MM.1S (cell line): ENCODE measurements around the gene ADAMTSL2.

Source experiments
- CTCF ChIP-seq: fragments of 300-600 bp; sonication (generic); IDR thresholded peaks from 2 replicates; pipeline ENCODE4 v1.5.1; 2016; ENCODE audit warnings: antibody characterized with exemption, low read length, mixed read lengths
- EZH2 ChIP-seq: fragments of 300-600 bp; sonication (generic); optimal IDR thresholded peaks from 2 replicates; pipeline ENCODE3; 2017; ENCODE audit warnings: low read depth, mild to moderate bottlenecking, antibody characterized with exemption, low read length, mixed read lengths

- TF ChIP-seq EZH2 (no peak), CTCF (no peak)
Observed at GRCh38 chr9:133581011-133581410, 46.5 kb downstream of the ADAMTSL2 start.
